Measurements from ENCODE around the gene GULP1.
A peak's percentile ranks its signal among the peaks of the same experiment; 100 is the strongest.

Gene GULP1

DNA sequence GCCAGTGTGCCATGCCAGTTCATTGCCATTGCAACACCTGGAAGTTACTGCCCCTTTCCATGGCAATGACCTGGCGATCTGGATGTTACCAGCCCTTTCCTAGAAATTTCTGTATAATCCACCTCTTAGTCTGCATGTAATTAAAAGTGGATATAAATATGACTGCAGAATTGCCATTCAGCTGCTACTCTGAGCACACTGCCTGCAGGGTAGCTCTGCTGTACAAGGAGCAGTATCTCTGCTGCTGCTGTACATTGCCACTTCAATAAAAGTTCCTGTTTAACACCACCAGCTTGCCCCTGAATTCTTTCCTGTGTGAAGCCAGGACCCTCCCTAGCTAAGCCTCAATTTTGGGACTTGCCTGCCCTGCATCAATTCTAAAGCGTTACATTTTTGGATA, 17.4 kb upstream of the GULP1 start:
- Histone ChIP-seq H3K4me1 (ENCODE audit: control insufficient read depth, insufficient read depth, low read length) (no peaks in the 10 kb centered on the region), H3K27ac (ENCODE audit: extremely low read depth, low read depth, low read length) (no peak overlapping the region), H3K4me3 (ENCODE audit: low read depth, low read length) (no peak overlapping the region), H3K9me3 (ENCODE audit: control insufficient read depth, insufficient read depth, low read depth, low read length) (no peaks in the 10 kb centered on the region), H3K36me3 (ENCODE audit: control insufficient read depth in 2 of 2, insufficient read depth in 1 of 2, low read length in 2 of 2) (no peaks in the 10 kb centered on the region)
- TF ChIP-seq BCL11B (tag by site-specific recombination; IDR thresholded peaks at IDR 0.05; ENCODE audit: low read depth) = no peak
- TF ChIP-seq ZNF768 (tag by site-specific recombination; IDR thresholded peaks at IDR 0.05) = no peak
- no peak for TF ChIP-seq ZBTB44 (tag by site-specific recombination; IDR thresholded peaks at IDR 0.05)
- no peak for TF ChIP-seq ZNF140 (tag by site-specific recombination; IDR thresholded peaks at IDR 0.05)
- no peak for TF ChIP-seq BCL6B (tag by site-specific recombination; IDR thresholded peaks at IDR 0.05)
- POLR2A ChIA-PET = interaction anchor here (1.7 kb wide), 1 partner anchor 18 kb away, joined by 5 read pairs; no protein-coding TSS in a partner anchor
- CTCF ChIA-PET = no interaction called here

DNA sequence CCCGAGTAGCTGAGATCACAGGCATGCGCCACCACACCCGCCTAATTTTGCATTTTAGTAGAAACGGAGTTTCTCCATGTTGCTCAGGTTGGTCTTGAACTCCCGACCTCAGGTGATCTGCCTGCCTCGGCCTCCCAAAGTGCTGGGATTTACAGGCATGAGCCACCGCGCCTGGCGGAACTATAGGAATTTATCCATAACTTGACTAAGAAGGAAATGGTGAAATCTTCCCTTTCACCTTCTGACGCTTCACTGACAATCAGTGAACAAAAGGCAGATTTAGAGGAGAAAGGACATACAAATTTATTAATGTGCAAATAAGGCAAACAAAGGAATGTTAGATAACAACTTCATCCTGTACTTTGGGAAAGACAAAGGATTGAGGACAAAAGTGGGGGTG, 15.4 kb upstream of the GULP1 start:
- Histone ChIP-seq H3K36me3 (ENCODE audit: control insufficient read depth in 2 of 2, insufficient read depth in 1 of 2, low read length in 2 of 2) (no peaks in the 10 kb centered on the region), H3K9me3 (ENCODE audit: control insufficient read depth, insufficient read depth, low read depth, low read length) (no peaks in the 10 kb centered on the region), H3K4me1 (ENCODE audit: control insufficient read depth, insufficient read depth, low read length) (no peaks in the 10 kb centered on the region), H3K4me3 (ENCODE audit: low read depth, low read length) (no peak overlapping the region), H3K27ac (ENCODE audit: extremely low read depth, low read depth, low read length) (no peak overlapping the region)
- TF ChIP-seq ZNF561 (tag by site-specific recombination; IDR thresholded peaks at IDR 0.05; ENCODE audit: borderline replicate concordance) (no peak), ZNF354C (tag by site-specific recombination; IDR thresholded peaks at IDR 0.05; ENCODE audit: borderline replicate concordance, low read depth) (no peak), PRDM1 (tag by site-specific recombination; IDR thresholded peaks at IDR 0.05) (0 out of 2 replicates have a peak, but pooled peaks have one; percentile 24), ZNF623 (tag by site-specific recombination; IDR thresholded peaks at IDR 0.05) (no peak), ZNF521 (tag by site-specific recombination; IDR thresholded peaks at IDR 0.05) (no peak), ZNF366 (tag by site-specific recombination; conservative IDR thresholded peaks at IDR 0.05) (no peak), ZNF514 (tag by site-specific recombination; IDR thresholded peaks at IDR 0.05) (no peak), ZNF670 (tag by site-specific recombination; IDR thresholded peaks at IDR 0.05; ENCODE audit: low read depth) (no peak), ZNF626 (tag by site-specific recombination; IDR thresholded peaks at IDR 0.05) (no peak)
- POLR2A ChIA-PET = no interaction called here
- CTCF ChIA-PET = no interaction called here

- H3K9me3 ChIP-seq (ENCODE audit: control insufficient read depth, insufficient read depth, low read depth, low read length) = no peaks in the 10 kb centered on the region
- no peaks in the 10 kb centered on the region for H3K4me1 ChIP-seq (ENCODE audit: control insufficient read depth, insufficient read depth, low read length)
- ChIA-PET POLR2A (no interaction called here), CTCF (no interaction called here)
- no peak overlapping the region for H3K27ac ChIP-seq (ENCODE audit: extremely low read depth, low read depth, low read length)
- H3K36me3 ChIP-seq (ENCODE audit: control insufficient read depth in 2 of 2, insufficient read depth in 1 of 2, low read length in 2 of 2) = no peaks in the 10 kb centered on the region
- H3K4me3 ChIP-seq (ENCODE audit: low read depth, low read length) = no peak overlapping the region
- no peak for TF ChIP-seq ZNF132 (tag by site-specific recombination; IDR thresholded peaks at IDR 0.05; ENCODE audit: borderline replicate concordance)
- no peak for TF ChIP-seq ZNF548 (tag by site-specific recombination; IDR thresholded peaks at IDR 0.05)
- no peak for TF ChIP-seq KLF8 (tag by site-specific recombination; IDR thresholded peaks at IDR 0.05)
- no peak for TF ChIP-seq ZNF266 (tag by site-specific recombination; IDR thresholded peaks at IDR 0.05; ENCODE audit: low read depth)
- TF ChIP-seq, protein P1, sequence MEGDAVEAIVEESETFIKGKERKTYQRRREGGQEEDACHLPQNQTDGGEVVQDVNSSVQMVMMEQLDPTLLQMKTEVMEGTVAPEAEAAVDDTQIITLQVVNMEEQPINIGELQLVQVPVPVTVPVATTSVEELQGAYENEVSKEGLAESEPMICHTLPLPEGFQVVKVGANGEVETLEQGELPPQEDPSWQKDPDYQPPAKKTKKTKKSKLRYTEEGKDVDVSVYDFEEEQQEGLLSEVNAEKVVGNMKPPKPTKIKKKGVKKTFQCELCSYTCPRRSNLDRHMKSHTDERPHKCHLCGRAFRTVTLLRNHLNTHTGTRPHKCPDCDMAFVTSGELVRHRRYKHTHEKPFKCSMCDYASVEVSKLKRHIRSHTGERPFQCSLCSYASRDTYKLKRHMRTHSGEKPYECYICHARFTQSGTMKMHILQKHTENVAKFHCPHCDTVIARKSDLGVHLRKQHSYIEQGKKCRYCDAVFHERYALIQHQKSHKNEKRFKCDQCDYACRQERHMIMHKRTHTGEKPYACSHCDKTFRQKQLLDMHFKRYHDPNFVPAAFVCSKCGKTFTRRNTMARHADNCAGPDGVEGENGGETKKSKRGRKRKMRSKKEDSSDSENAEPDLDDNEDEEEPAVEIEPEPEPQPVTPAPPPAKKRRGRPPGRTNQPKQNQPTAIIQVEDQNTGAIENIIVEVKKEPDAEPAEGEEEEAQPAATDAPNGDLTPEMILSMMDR (tag by site-specific recombination; IDR thresholded peaks at IDR 0.05) = no peak
- TF ChIP-seq ZNF133 (tag by site-specific recombination; IDR thresholded peaks at IDR 0.05) = no peak
- no peak for TF ChIP-seq ZNF174 (tag by site-specific recombination; IDR thresholded peaks at IDR 0.05)
- no peak for TF ChIP-seq ZNF350 (tag by site-specific recombination; IDR thresholded peaks at IDR 0.05)
- no peak for TF ChIP-seq OSR2 (tag by site-specific recombination; IDR thresholded peaks at IDR 0.05)
- no peak for TF ChIP-seq ZNF654 (tag by site-specific recombination; IDR thresholded peaks at IDR 0.05; ENCODE audit: low read depth)
- TF ChIP-seq ZNF449 (tag by site-specific recombination; IDR thresholded peaks at IDR 0.05) = no peak
- no peak for TF ChIP-seq ZSCAN4 (tag by site-specific recombination; IDR thresholded peaks at IDR 0.05)
- TF ChIP-seq ZNF624 (tag by site-specific recombination; IDR thresholded peaks at IDR 0.05) = no peak
Measured at GRCh38 chr2:188277786-188278185, 13.9 kb upstream of the GULP1 start.

Data from HEK293 (cell line).